Chondrocyte (in vitro differentiated cells): Measurements from ENCODE around the gene BCL6B. TPM values are rescaled to one million over a fixed set of nuclear protein-coding genes. Genes with fewer than 3 reads are reported as not detected.

Experiments
- DNase-seq: peaks from one replicate; pipeline ENCODE4 v3.0.0; 2021; ENCODE audit warnings: mixed read lengths, low spot score
- H3K27ac Mint-ChIP-seq: one replicate; pipeline ENCODE4 v1.8.0; 2021; ENCODE audit warnings: mild to moderate bottlenecking, moderate library complexity, mixed read lengths; ENCODE audit not compliant: unreplicated experiment
- H3K27me3 Mint-ChIP-seq: 2 replicates; pipeline ENCODE4 v1.8.0; 2021; ENCODE audit warnings: low read depth, mixed read lengths
- H3K36me3 Mint-ChIP-seq: 2 replicates; pipeline ENCODE4 v1.8.0; 2021; ENCODE audit warnings: low read depth, mixed read lengths
- H3K4me1 Mint-ChIP-seq: 2 replicates; pipeline ENCODE4 v1.8.0; 2021; ENCODE audit warnings: low read depth, mild to moderate bottlenecking, mixed read lengths
- H3K4me3 Mint-ChIP-seq: one replicate; pipeline ENCODE4 v1.8.0; 2021; ENCODE audit warnings: mild to moderate bottlenecking, moderate library complexity, mixed read lengths; ENCODE audit not compliant: unreplicated experiment
- H3K9me3 Mint-ChIP-seq: 2 replicates; pipeline ENCODE4 v1.8.0; 2021; ENCODE audit warnings: low read depth, mixed read lengths
- CTCF ChIP-seq: fragments of 200-600 bp; sonication (generic); IDR thresholded peaks from 2 replicates; pipeline ENCODE4 v1.5.0; 2021; ENCODE audit warnings: antibody characterized with exemption, mild to moderate bottlenecking, moderate library complexity
- total RNA-seq: library from RNA; stranded (reverse); gene quantifications from 3 replicates; pipeline ENCODE4 v1.2.1, GENCODE V29; 2021

The BCL6B gene
- total RNA-seq, 1 donor from 2014 or later = not detected

GRCh38 chr17:6994118-6994598 lies 28.7 kb upstream of the BCL6B start:
- no peaks in the 10 kb centered on the region for H3K9me3 Mint-ChIP-seq
- peaks cover 14% of the 10 kb centered on the region for H3K36me3 Mint-ChIP-seq
- H3K4me3 Mint-ChIP-seq = no peak overlapping the region
- H3K4me1 Mint-ChIP-seq = peaks cover 5% of the 10 kb centered on the region
- no peak for DNase-seq
- H3K27ac Mint-ChIP-seq = no peak overlapping the region
- no peaks in the 10 kb centered on the region for H3K27me3 Mint-ChIP-seq
- no peak for TF ChIP-seq CTCF

DNA sequence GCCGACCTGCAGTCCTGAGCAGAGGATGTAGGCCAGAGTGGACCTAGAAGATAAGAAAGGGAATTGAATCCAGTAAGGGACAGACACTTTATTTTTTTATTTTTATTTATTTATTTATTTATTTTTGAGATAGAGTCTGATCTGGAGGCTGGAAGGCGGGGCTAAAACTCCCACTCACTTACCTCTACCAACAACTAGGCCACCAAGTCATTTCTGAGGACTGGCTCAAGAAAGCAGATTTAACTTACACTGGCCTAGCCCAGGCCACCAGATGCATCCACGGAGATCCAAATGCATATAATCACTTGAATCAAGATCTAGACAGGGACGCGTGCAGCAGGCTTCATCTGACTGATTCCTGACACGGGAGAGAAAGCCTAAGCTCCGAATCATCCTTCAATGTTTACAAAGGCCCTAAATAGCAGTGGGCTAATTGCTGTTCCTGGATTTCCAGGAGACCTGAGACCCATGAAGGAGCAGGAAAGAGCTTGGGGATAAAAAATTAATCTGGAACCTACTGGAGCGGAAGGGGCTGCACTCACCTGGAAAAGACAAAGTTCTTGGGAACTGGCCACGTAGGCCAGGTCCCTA lies 28.1 kb upstream of the BCL6B start:
- H3K27ac Mint-ChIP-seq = no peak overlapping the region
- no peaks in the 10 kb centered on the region for H3K9me3 Mint-ChIP-seq
- no peak for DNase-seq
- no peak overlapping the region for H3K4me3 Mint-ChIP-seq
- peaks cover 5% of the 10 kb centered on the region for H3K4me1 Mint-ChIP-seq
- TF ChIP-seq CTCF = no peak
- H3K27me3 Mint-ChIP-seq = no peaks in the 10 kb centered on the region
- H3K36me3 Mint-ChIP-seq = peaks cover 19% of the 10 kb centered on the region

- Mint-ChIP-seq H3K4me3 (no peak within 1 kb of the TSS), H3K9me3 (no peaks in the 10 kb centered on the region), H3K36me3 (peaks cover 23% of the 10 kb centered on the region), H3K27me3 (no peaks in the 10 kb centered on the region), H3K27ac (no peak within 1 kb of the TSS), H3K4me1 (peaks cover 5% of the 10 kb centered on the region)
- DNase-seq = no peak
- no peak for TF ChIP-seq CTCF
Measured at GRCh38 chr17:6995500-6996255, 27.2 kb upstream of the BCL6B start, which contains the start of gene ALOX12. ALOX12 (plus strand) TSS chr17:6996049; CDS start chr17:6996118, 69 bp downstream.

DNA sequence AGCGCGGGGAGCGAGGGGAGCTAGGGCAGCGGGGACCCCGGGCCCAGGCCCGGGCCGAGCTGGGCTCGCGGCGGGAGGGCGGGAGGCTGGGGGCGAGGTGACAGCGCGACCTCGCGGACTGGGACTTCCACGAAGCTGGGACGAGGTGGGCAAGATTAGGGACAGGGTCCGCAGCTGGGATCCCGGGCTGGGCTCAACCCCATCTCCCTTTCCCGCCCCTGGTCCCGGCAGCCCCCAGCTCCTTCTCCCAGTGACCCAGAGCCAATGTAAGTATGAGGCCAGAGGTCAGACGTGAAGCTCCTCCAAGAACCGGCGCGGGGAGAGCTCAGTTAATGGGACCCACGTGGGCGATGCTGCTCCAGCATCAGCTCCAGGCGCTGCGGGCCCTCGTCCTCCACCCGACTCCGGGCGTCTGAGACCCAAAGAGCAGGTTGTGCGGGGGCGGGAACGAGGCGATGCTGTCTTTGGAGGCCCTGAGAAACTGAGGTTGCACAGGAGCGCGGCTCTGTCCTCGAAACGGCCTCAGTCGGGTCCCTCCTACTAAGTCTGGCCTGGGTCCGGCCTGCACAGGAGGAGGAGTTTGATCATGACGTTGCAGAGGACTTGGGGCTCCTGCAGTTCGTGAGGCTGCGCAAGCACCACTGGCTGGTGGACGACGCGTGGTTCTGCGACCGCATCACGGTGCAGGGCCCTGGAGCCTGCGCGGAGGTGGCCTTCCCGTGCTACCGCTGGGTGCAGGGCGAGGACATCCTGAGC lies 26.4 kb upstream of the BCL6B start:
- Mint-ChIP-seq H3K27me3 (no peaks in the 10 kb centered on the region), H3K27ac (no peak overlapping the region), H3K36me3 (peaks cover 24% of the 10 kb centered on the region), H3K9me3 (no peaks in the 10 kb centered on the region), H3K4me3 (no peak overlapping the region), H3K4me1 (peaks cover 5% of the 10 kb centered on the region)
- no peak for DNase-seq
- TF ChIP-seq CTCF = no peak

DNA sequence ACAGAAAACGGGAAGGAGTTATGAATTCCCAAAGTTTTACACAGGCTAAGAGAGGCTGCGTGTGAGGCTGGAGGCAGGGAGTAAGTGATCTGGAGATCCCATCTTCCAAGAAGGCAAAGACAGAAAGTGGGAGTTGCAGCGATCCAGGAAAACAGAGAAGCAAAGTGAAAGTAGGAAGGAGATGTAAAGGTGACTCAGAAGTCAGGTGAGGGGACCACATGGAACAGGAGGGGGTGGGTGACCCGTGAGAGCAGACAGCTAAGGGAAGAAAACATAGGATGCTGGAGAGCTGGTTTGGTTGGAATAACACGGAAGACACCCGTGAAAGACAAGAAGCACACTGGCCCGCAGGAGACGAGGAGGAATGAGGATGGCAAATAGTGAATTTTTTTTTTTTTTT lies 25.7 kb upstream of the BCL6B start:
- DNase-seq = no peak
- H3K27ac Mint-ChIP-seq = no peak overlapping the region
- TF ChIP-seq CTCF = no peak
- peaks cover 5% of the 10 kb centered on the region for H3K4me1 Mint-ChIP-seq
- H3K27me3 Mint-ChIP-seq = no peaks in the 10 kb centered on the region
- H3K4me3 Mint-ChIP-seq = no peak overlapping the region
- no peaks in the 10 kb centered on the region for H3K9me3 Mint-ChIP-seq
- peaks cover 29% of the 10 kb centered on the region for H3K36me3 Mint-ChIP-seq
